ENCODE measurements around the gene S1PR1. TPM values are rescaled to one million over a fixed set of nuclear protein-coding genes. Genes with fewer than 3 reads are reported as not detected.

The S1PR1 gene
- total and polyA plus RNA-seq, 2 of the 13 experiments (the other 11 are each of a cell fraction or from before 2014, with no cell fraction given), result not detected

- peak; percentile 79 for TF ChIP-seq RARA (CRISPR knock-in tag; IDR thresholded peaks at IDR 0.05)
- no peak for TF ChIP-seq ZNF280B (CRISPR knock-in tag; IDR thresholded peaks at IDR 0.05; ENCODE audit: borderline replicate concordance)
- no peak for TF ChIP-seq HNRNPLL (IDR thresholded peaks at IDR 0.05; ENCODE audit: low read depth, low read length, poor library complexity, severe bottlenecking)
- TF ChIP-seq ZNF614 (CRISPR knock-in tag; IDR thresholded peaks at IDR 0.05; ENCODE audit: borderline replicate concordance), result 0 out of 2 replicates have a peak, but pooled peaks have one; percentile 60
- TF ChIP-seq ZNF296 (CRISPR knock-in tag; conservative IDR thresholded peaks at IDR 0.05), result no peak
- TF ChIP-seq ISX (CRISPR knock-in tag; conservative IDR thresholded peaks at IDR 0.05), result no peak
- TF ChIP-seq TFDP2 (CRISPR knock-in tag; IDR thresholded peaks at IDR 0.05), result no peak
- peak; percentile 82 for TF ChIP-seq RXRA (CRISPR knock-in tag; IDR thresholded peaks at IDR 0.05)
- TF ChIP-seq U2AF2 (IDR thresholded peaks at IDR 0.05; ENCODE audit: low read depth, low read length), result no peak
- TF ChIP-seq ARHGAP35 (CRISPR knock-in tag; IDR thresholded peaks at IDR 0.05; ENCODE audit: borderline replicate concordance), result no peak
- no peak for TF ChIP-seq JUN (CRISPR knock-in tag; IDR thresholded peaks at IDR 0.05)
- TF ChIP-seq ZNF24 (IDR thresholded peaks at IDR 0.05), result no peak
- no peak for TF ChIP-seq SRSF1 (optimal IDR thresholded peaks at IDR 0.05; ENCODE audit: low read depth, low read length)
- no peak for TF ChIP-seq ZFP37 (CRISPR knock-in tag; IDR thresholded peaks at IDR 0.05; ENCODE audit: borderline replicate concordance)
- no peak for TF ChIP-seq FOXM1 (CRISPR knock-in tag; IDR thresholded peaks at IDR 0.05)
- TF ChIP-seq FOXC1 (CRISPR knock-in tag; IDR thresholded peaks at IDR 0.05; ENCODE audit: borderline replicate concordance), result no peak
- TF ChIP-seq ZNF326 (CRISPR knock-in tag; IDR thresholded peaks at IDR 0.05; ENCODE audit: borderline replicate concordance), result no peak
- no peak for TF ChIP-seq KDM5B (CRISPR knock-in tag; IDR thresholded peaks at IDR 0.05; ENCODE audit: borderline replicate concordance)
- TF ChIP-seq ZBTB26 (CRISPR knock-in tag; IDR thresholded peaks at IDR 0.05; ENCODE audit: borderline replicate concordance), result no peak
- no peak for TF ChIP-seq ZNF101 (CRISPR knock-in tag; IDR thresholded peaks at IDR 0.05; ENCODE audit: borderline replicate concordance, low read depth)
- TF ChIP-seq ZNF501 (CRISPR knock-in tag; IDR thresholded peaks at IDR 0.05), result peak; percentile 55; the same call in 1 of the 2 replicates
- no peak for TF ChIP-seq ZNF260 (CRISPR knock-in tag; IDR thresholded peaks at IDR 0.05; ENCODE audit: borderline replicate concordance, low read depth)
- no peak for TF ChIP-seq MEIS1 (CRISPR knock-in tag; IDR thresholded peaks at IDR 0.05; ENCODE audit: borderline replicate concordance)
- TF ChIP-seq ZBTB39 (CRISPR knock-in tag; IDR thresholded peaks at IDR 0.05), result no peak
Observed at GRCh38 chr1:101257500-101258325, 20.9 kb downstream of the S1PR1 start (continued).
